NCI-H2227 (cell line): ENCODE results near the gene ANO4.
"Not testable (repeated sequence)": the region's sequence is repeated elsewhere in the genome, so short reads cannot be mapped to it uniquely, and the experiment has no call there.

ENCODE experiments used
- DNase-seq: peaks from one replicate; lab custom pipeline; 2025; ENCODE audit not compliant: unreplicated experiment; lab: John Stamatoyannopoulos, UW

Gene ANO4

GRCh38 chr12:100868487-100868886 is 73.9 kb downstream of the ANO4 start:
- DNase-seq = no peak

DNA sequence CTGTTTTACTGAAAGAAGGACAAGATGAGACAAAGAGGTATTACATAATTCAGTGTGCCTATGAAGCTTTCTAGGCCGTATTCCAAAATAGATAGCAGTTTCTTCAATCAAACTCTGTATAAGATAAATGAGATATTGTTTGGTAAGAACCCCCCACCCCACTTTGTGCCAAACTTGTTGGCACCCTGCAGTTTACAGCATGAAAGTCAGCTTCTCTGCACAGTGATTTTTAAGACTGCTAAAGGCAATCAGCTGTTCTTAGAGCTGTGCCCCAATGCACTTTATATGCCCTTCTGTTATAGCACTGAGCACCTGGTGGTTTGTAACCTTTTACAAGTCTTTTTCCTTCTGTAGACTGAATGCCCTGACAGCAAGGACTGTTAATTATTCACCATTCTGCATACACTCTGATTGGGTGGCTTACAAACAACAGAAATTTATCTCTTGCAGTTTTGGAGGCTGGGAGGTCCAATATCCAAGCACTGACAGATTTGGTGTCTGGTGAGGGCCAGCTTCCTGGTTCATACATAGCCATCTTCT is 76.7 kb downstream of the ANO4 start:
- no peak for DNase-seq

DNA sequence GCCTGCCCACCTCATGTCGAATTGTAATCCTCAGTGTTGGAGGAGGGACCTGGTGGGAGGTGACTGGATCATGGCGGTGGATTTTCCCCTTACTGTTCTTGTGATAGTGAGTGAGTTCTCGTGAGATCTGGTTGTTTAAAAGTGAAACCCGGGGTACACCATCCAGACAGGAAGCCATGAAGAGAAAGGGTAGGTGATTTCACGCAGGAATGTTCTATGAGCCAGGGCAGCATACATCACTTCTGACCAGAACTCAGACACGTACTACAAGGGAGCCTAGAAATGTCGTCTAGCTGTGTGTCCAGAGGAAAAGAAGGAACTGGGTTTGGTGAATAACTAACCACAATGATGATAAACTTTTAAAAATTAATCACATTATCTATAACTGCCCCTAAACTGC is 80.6 kb downstream of the ANO4 start:
- no peak for DNase-seq

- no peak for DNase-seq
These were observed 81.2 kb downstream of the ANO4 start for GRCh38 chr12:100875771-100876170.

- no peak for DNase-seq
These were observed 83.2 kb downstream of the ANO4 start for GRCh38 chr12:100877776-100878175.

DNA sequence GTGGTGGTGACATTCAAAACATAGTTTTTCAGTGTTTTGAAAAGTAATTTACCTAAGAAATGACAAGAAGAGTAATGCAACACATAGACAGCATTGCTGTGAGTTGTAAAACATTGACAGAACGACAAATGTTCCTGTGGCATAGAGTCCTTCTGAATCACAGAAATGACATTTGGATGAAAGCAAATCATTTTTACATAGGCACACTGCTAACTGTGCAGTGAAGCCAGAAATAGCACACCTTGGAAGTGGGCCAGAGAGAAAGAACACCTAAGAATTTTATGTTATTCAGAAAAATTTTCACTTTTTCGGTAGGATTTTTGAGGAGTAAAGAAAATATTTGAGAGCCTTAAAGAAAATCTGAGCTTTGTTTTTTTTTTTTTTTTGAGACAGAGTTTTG is 100.6 kb downstream of the ANO4 start:
- DNase-seq = no peak

- no peak for DNase-seq
These were observed 101.6 kb downstream of the ANO4 start for GRCh38 chr12:100896192-100896591.

GRCh38 chr12:100897240-100897639 is 102.7 kb downstream of the ANO4 start:
- no peak for DNase-seq

DNA sequence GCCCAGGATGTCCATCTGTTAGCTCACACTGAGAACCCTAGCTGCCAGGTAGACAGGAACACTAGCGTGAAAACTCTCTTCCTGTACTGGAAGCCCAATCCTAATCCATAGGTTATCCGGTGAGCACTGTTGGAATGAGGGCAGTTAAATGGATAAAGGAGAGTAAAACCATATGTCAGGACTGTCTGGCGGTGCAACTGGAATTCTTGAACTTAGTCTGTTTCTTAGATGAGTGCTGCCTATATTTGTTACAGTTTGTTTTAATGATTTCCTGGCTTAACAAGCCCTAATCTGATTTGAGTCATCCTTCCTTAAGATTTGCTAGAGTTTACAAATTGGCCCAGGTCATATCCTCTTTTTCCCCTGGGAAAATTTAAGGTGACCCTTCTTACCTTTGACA is 104.7 kb downstream of the ANO4 start:
- no peak for DNase-seq

DNA sequence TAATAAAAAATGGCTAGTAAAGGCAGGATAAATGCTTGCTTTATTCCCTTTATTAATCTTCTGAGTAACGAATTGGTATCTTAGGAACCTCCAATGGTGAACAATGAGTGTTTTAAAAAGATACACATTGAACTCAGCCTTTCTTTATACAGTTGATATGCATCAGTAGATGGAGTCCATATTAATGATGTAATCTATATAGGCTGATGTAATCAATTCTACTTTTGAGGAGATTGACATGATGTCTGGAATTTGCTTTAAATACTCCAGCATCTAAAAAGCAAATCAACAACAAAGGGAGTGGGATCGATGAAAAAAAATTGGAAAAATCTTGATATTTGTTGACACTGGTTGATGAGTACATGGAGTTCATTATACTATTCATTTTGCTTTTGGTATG is 106.2 kb downstream of the ANO4 start:
- DNase-seq = no peak

- DNase-seq = no peak
These were observed 106.7 kb downstream of the ANO4 start for GRCh38 chr12:100901266-100901665.

DNA sequence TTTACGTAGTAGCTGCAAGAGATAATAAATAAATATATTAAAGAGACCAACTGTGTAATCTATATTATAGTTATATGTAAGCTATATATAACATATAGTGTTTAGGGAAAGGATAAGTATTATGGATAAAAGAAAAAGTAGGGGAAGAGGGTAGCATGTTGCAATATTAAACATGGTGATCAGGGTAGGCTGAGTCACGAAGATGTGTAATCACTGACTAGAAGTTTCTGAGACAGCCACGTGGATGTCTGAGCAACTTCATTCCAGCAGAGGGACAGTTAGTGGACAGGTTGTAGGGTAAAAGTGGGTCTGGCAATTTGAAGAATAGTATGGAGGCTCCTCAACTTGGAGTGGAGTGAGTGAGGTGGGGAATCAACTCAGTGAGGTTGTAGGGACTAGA is 109.7 kb downstream of the ANO4 start:
- no peak for DNase-seq

- DNase-seq = no peak
These were observed 113.9 kb downstream of the ANO4 start for GRCh38 chr12:100908501-100908900.

GRCh38 chr12:100913872-100914592 is 119.5 kb downstream of the ANO4 start:
- DNase-seq = no peak

DNA sequence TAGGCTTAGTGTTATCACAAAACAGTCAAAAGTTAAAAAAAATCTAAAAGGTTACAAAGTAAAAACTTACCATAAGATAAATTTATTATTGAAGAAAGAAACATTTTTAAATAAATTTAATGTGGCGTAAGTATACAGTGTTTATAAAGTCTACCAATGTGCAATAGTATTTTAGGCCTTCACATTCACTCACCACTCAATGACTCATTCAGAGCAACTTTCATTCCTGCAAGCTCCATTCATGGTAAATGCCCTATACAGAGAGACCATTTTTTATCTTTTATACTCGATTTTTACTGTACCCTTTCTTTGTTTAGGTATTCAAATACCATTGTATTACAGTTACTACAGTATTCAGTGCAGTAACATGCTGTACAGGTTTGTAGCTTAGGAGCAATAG is 124.5 kb downstream of the ANO4 start:
- DNase-seq = no peak

GRCh38 chr12:100920493-100920892 is 125.9 kb downstream of the ANO4 start:
- DNase-seq = no peak

GRCh38 chr12:100926669-100927248 is 132.2 kb downstream of the ANO4 start:
- DNase-seq = peak; percentile 22

DNA sequence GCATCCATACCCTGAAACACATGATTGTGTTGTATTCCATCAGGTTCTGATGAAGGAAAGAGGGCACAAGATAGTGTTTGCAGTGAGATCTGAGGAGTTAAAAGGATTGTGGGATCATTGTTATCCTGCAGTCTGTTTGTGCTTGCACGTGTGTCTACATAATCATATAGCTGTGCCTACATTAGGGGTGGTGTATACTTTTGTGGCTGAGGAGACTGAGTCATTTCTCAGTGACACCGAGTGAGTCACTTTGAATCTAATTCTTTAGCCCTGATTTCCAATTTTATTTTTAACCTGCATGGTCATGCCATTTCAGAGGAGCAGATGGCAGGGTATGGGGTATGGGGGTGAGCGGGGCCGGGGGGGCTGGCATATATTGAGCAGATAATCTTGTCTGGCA is 133.2 kb downstream of the ANO4 start:
- no peak for DNase-seq

DNA sequence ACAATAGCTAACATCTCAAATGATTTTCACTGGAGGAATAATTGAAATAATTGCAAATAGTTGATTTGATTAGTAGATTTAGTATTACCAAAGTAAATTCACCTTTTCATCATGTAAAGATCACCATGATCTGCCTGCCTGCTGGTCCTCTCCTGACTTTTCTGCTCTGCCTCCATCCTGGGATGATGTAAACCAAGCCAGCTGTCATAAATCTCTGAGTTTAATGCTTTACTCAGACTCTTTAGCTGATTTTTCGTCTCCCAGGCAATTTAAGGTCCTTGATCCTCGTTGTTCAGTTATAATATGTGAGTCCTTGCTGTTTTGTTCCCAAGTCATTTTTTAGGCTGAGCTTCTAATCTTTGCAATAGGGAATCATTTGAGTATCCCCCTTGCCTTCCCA is 138.0 kb downstream of the ANO4 start:
- no peak for DNase-seq

DNA sequence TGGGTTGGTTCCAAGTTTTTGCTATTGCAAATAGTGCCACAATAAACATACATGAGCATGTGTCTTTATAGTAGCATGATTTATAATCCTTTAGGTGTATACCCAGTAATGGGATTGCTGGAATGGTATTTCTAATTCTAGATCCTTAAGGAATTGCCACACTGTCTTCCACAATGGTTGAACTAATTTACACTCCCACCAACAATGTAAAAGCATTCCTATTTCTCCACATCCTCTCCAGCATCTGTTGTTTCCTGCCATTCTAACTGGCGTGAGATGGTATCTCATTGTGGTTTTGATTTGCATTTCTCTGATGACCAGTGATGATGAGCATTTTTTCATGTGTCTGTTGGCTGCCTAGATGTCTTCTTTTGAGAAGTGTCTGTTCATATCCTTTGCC is 139.0 kb downstream of the ANO4 start:
- DNase-seq = not testable (repeated sequence)

- DNase-seq = no peak
These were observed 141.4 kb downstream of the ANO4 start for GRCh38 chr12:100935929-100936328.

DNA sequence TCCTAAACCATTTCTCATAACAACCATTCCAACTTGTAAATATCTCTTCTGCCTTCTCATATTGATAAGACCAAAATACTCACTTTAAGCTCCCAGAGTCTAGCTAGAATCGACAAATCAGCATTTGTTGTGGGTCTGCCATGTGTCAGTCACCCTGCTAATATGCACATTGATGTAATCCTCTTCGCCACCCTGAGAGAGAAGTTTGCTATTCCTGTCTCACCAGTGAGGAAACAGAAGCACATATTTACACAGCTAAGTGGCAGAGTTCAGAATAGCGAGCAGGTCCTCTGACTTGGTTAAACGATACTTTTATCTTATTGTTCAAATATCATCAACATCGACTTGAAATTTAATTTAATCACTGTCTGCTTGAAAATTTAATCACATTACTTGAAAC is 142.1 kb downstream of the ANO4 start:
- no peak for DNase-seq

DNA sequence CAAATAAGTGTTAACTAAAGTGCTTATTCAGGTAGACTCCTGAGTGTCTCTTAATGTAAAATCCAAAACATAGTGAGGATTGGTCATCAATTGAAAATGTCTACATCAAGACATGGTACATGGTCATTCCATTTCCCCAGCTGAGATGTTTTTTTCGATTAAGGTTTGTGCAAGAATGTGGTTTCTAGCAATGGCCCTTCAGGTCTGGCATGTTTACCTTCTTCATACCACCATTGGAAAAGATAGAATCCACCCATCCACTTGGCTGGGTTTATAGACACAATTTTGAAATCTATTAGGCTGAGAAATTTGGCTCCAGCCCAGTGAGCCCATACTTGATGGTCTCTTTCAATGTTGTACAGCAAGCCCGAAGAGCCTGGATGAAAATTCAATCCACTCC is 145.9 kb downstream of the ANO4 start:
- no peak for DNase-seq
